Stimulated activated naive CD8-positive, alpha-beta T cell treated with anti-CD3 and anti-CD28 coated beads, Interleukin-15, Interleukin-2, amounts not matched to agents 100 ng/mL and 50 ng/mL, for 24 hours (primary cell): Measurements from ENCODE around the gene HSD11B2.

Experiments used
- H3K27ac Mint-ChIP-seq: one replicate; pipeline ENCODE4 v1.8.0; 2021; ENCODE audit warnings: mild to moderate bottlenecking, mixed read lengths
- H3K27me3 Mint-ChIP-seq: one replicate; pipeline ENCODE4 v1.8.0; 2021; ENCODE audit warnings: mixed read lengths
- H3K36me3 Mint-ChIP-seq: one replicate; pipeline ENCODE4 v1.8.0; 2021; ENCODE audit warnings: low read depth, mixed read lengths
- H3K4me1 Mint-ChIP-seq: one replicate; pipeline ENCODE4 v1.8.0; 2021; ENCODE audit warnings: low read depth, mixed read lengths
- H3K4me3 Mint-ChIP-seq: one replicate; pipeline ENCODE4 v1.8.0; 2021; ENCODE audit warnings: mild to moderate bottlenecking, mixed read lengths
- H3K9me3 Mint-ChIP-seq: one replicate; pipeline ENCODE4 v1.8.0; 2021; ENCODE audit warnings: mixed read lengths

HSD11B2 gene

GRCh38 chr16:67459066-67459860 lies 28.3 kb downstream of the HSD11B2 start:
- Mint-ChIP-seq H3K4me3 (no peak overlapping the region), H3K9me3 (no peaks in the 10 kb centered on the region), H3K27ac (no peak overlapping the region), H3K4me1 (peaks cover 11% of the 10 kb centered on the region), H3K27me3 (no peaks in the 10 kb centered on the region), H3K36me3 (no peaks in the 10 kb centered on the region)

DNA sequence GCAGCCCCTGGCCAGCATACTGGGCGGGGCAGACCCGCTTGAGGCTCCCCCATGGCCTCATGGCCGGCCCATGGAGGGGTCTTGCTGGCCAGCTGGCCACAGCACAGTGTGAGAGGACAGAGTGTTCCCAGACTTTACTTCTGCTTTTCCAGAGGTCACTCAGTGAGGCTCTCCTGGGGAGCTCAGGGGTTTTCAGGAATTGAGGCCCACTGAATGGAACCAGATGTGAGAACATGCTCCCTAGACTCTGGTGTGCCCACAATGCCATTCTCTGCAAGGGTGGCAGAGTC lies 28.9 kb downstream of the HSD11B2 start:
- Mint-ChIP-seq H3K27me3 (no peaks in the 10 kb centered on the region), H3K36me3 (no peaks in the 10 kb centered on the region), H3K4me1 (peaks cover 11% of the 10 kb centered on the region), H3K9me3 (no peaks in the 10 kb centered on the region), H3K27ac (no peak overlapping the region), H3K4me3 (no peak overlapping the region)

DNA sequence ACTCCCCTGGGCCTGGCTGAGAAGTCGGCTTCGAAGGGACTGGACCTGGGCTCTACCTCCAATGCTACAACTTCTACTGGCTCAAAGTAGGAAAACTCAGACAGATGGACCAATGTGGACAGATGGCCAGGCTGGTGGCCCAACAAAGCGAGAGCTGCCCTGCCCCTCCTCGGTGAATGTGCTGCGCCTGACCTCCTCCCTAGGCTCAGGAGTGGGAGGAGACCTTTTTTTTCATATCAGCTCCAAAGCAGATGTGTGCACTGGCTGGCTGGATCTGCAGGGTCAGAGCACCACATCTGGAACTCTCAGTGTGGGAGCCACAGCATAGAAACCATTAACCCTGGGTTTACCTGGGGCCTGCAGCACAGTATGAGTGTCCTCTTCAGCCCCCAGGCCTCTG lies 29.2 kb downstream of the HSD11B2 start:
- Mint-ChIP-seq H3K4me3 (no peak overlapping the region), H3K27ac (no peak overlapping the region), H3K9me3 (no peaks in the 10 kb centered on the region), H3K27me3 (no peaks in the 10 kb centered on the region), H3K4me1 (peaks cover 11% of the 10 kb centered on the region), H3K36me3 (no peaks in the 10 kb centered on the region)

DNA sequence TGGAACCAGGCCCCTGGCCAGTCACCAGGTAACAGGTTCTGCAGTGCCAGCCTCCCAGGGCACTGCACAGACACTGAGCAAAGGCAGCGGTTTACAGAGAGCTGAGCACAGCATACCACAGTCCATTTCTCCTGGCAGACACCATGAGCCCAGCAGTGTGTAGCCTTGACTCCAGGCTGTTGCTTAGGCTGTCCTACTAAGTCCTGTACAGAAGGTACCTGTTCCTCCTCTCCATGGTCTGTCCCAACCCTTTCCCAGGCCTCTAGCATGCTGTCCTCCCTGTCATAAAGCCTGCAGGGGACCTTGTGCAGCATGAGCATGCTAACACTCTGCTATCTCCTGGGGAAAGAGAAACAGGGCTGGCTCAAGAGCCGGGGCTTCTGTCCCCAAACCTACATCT lies 30.0 kb downstream of the HSD11B2 start:
- no peak overlapping the region for H3K27ac Mint-ChIP-seq
- no peaks in the 10 kb centered on the region for H3K36me3 Mint-ChIP-seq
- H3K4me3 Mint-ChIP-seq, result no peak overlapping the region
- H3K9me3 Mint-ChIP-seq, result no peaks in the 10 kb centered on the region
- H3K4me1 Mint-ChIP-seq, result peaks cover 19% of the 10 kb centered on the region
- H3K27me3 Mint-ChIP-seq, result no peaks in the 10 kb centered on the region

DNA sequence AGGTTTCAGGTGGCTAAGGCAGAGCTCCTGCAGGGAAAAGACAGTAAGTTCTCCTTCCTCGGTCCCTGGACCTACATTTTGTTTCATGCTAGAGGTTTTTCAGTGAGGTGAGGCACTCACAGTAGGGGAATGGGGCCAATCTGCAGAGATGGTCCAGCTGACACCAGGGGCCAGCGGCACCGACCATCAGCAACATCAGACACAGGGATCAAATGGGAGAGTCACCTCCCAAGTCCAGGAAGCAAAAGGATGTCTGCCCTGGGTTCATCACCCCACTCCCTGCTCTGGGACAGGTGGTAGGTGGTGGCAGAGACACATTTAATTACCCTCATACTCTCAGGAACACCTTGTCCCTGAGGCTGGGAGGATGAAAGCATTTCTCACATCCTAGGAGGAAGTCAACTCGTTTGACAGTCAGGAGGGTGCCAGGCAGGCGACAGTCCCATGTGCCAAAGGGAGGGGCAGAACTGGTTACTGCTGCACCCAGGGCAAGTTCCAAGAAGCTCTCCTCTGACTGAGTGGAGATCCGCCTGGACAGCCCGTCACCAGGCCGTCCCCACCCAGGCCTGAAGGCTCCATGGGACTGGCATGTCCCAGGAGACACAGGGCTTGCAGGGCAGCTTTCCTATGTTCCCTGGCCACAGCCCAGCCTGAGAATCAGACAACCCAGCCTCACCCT lies 30.8 kb downstream of the HSD11B2 start:
- Mint-ChIP-seq H3K9me3 (no peaks in the 10 kb centered on the region), H3K4me3 (no peak overlapping the region), H3K27me3 (no peaks in the 10 kb centered on the region), H3K27ac (no peak overlapping the region), H3K36me3 (no peaks in the 10 kb centered on the region), H3K4me1 (peaks cover 13% of the 10 kb centered on the region)

GRCh38 chr16:67462279-67462655 lies 31.3 kb downstream of the HSD11B2 start:
- Mint-ChIP-seq H3K9me3 (no peaks in the 10 kb centered on the region), H3K27me3 (no peaks in the 10 kb centered on the region), H3K4me3 (no peak overlapping the region), H3K4me1 (peaks cover 9% of the 10 kb centered on the region), H3K36me3 (no peaks in the 10 kb centered on the region), H3K27ac (no peak overlapping the region)

GRCh38 chr16:67463059-67463458 lies 32.1 kb downstream of the HSD11B2 start:
- H3K4me1 Mint-ChIP-seq, result peaks cover 9% of the 10 kb centered on the region
- no peaks in the 10 kb centered on the region for H3K9me3 Mint-ChIP-seq
- H3K36me3 Mint-ChIP-seq, result no peaks in the 10 kb centered on the region
- no peaks in the 10 kb centered on the region for H3K27me3 Mint-ChIP-seq
- H3K4me3 Mint-ChIP-seq, result no peak overlapping the region
- H3K27ac Mint-ChIP-seq, result no peak overlapping the region

DNA sequence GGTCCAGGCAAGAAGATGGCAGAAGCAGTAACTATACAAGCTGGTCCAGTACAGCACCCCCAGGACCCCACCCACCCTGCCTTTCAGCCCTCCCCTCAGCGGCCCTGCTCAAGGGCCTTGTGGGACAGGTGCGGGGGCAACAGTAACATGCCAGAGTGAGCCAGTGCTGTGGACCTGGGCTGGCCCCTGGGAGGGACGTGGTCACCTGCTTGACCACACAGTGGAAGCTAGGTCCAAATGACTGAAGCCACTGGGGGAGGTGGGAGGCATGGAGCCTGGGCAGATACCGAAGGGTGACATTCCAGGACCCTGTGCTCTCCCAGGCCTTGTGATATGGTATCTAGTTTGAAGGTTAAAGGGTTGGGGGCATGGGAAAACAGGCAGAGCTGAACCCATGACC lies 32.8 kb downstream of the HSD11B2 start:
- H3K27me3 Mint-ChIP-seq, result no peaks in the 10 kb centered on the region
- peaks cover 9% of the 10 kb centered on the region for H3K4me1 Mint-ChIP-seq
- no peak overlapping the region for H3K4me3 Mint-ChIP-seq
- H3K27ac Mint-ChIP-seq, result no peak overlapping the region
- no peaks in the 10 kb centered on the region for H3K9me3 Mint-ChIP-seq
- H3K36me3 Mint-ChIP-seq, result no peaks in the 10 kb centered on the region

- Mint-ChIP-seq H3K9me3 (no peaks in the 10 kb centered on the region), H3K27me3 (no peaks in the 10 kb centered on the region), H3K36me3 (no peaks in the 10 kb centered on the region), H3K4me3 (no peak overlapping the region), H3K27ac (no peak overlapping the region), H3K4me1 (peaks cover 9% of the 10 kb centered on the region)
Measured at GRCh38 chr16:67464565-67464964, 33.6 kb downstream of the HSD11B2 start.

- Mint-ChIP-seq H3K36me3 (no peaks in the 10 kb centered on the region), H3K27me3 (no peaks in the 10 kb centered on the region), H3K4me1 (peaks cover 9% of the 10 kb centered on the region), H3K9me3 (no peaks in the 10 kb centered on the region), H3K27ac (no peak overlapping the region), H3K4me3 (no peak overlapping the region)
Measured at GRCh38 chr16:67466581-67466980, 35.7 kb downstream of the HSD11B2 start.

GRCh38 chr16:67468731-67469130 lies 37.8 kb downstream of the HSD11B2 start:
- Mint-ChIP-seq H3K27me3 (no peaks in the 10 kb centered on the region), H3K4me3 (no peak overlapping the region), H3K27ac (no peak overlapping the region), H3K36me3 (no peaks in the 10 kb centered on the region), H3K4me1 (peaks cover 21% of the 10 kb centered on the region), H3K9me3 (no peaks in the 10 kb centered on the region)

- Mint-ChIP-seq H3K4me1 (peaks cover 26% of the 10 kb centered on the region), H3K9me3 (no peaks in the 10 kb centered on the region), H3K27ac (no peak overlapping the region), H3K4me3 (no peak overlapping the region), H3K36me3 (no peaks in the 10 kb centered on the region), H3K27me3 (no peaks in the 10 kb centered on the region)
Measured at GRCh38 chr16:67470359-67470758, 39.4 kb downstream of the HSD11B2 start.

- H3K4me1 Mint-ChIP-seq, result peaks cover 24% of the 10 kb centered on the region
- no peaks in the 10 kb centered on the region for H3K9me3 Mint-ChIP-seq
- H3K4me3 Mint-ChIP-seq, result no peak overlapping the region
- H3K27me3 Mint-ChIP-seq, result no peaks in the 10 kb centered on the region
- H3K27ac Mint-ChIP-seq, result no peak overlapping the region
- no peaks in the 10 kb centered on the region for H3K36me3 Mint-ChIP-seq
Measured at GRCh38 chr16:67471758-67472384, 41.0 kb downstream of the HSD11B2 start.

- Mint-ChIP-seq H3K9me3 (no peaks in the 10 kb centered on the region), H3K27me3 (no peaks in the 10 kb centered on the region), H3K36me3 (no peaks in the 10 kb centered on the region), H3K27ac (no peak overlapping the region), H3K4me1 (peaks cover 50% of the 10 kb centered on the region), H3K4me3 (no peak overlapping the region)
Measured at GRCh38 chr16:67474551-67475455, 43.9 kb downstream of the HSD11B2 start.
